Forelimb muscle (tissue), 1 donor: ENCODE data around the gene RSPH4A. TPM values are rescaled to one million over a fixed set of nuclear protein-coding genes. Genes with fewer than 3 reads are reported as not detected.
"Not testable (repeated sequence)": the region's sequence is repeated elsewhere in the genome, so short reads cannot be mapped to it uniquely, and the experiment has no call there.

Experiments used
- DNase-seq: peaks from one replicate; pipeline ENCODE4 v3.0.0-alpha.2; 2013; ENCODE audit warnings: low read depth
- polyA plus RNA-seq: library from polyadenylated mRNA; unstranded; fragments of 120-200 nt; gene quantifications from one replicate; pipeline ENCODE4 v1.2.1, GENCODE V29; 2013; ENCODE audit not compliant: insufficient read length

The RSPH4A gene
- polyA plus RNA-seq, 1 donor: 0.52 TPM

DNA sequence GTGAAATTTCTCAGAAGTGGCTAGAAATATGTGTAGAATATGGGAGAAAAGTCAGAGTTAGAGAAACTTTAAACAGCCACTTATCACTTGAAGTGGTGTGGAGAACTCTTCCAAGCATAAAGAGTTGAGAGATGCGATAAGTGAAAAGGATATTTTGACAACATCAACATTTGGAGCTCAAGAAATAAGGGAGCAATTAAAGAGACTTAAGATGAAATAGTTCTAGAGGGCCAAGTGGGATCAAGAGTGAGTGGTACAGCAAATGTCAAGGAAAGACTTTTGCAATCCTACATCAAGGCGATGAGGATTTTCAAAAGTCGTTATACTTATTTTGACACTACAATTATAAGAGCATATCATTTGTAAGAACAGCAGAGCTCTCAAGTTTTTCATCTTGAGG lies 9.6 kb downstream of the RSPH4A start:
- DNase-seq: no peak

DNA sequence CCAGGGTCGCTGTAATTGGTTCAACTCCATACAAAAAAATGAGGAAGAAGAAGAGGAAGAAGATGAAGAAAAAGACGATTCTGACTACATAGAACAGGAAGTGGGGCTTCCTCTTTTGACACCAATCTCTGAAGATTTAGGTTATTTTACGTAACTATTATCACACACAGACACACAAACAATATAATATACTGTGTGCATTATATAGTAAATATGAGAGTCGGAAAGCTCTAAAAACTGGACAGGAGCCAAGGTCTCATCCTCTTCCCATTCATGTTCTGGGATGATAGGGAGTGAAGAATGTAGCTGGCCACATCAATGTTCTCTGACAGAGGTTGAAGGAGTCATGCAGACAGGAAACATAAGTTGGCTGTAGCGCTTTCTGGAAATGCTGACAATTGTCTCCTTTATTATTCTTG lies 13.3 kb downstream of the RSPH4A start:
- DNase-seq: no peak

DNA sequence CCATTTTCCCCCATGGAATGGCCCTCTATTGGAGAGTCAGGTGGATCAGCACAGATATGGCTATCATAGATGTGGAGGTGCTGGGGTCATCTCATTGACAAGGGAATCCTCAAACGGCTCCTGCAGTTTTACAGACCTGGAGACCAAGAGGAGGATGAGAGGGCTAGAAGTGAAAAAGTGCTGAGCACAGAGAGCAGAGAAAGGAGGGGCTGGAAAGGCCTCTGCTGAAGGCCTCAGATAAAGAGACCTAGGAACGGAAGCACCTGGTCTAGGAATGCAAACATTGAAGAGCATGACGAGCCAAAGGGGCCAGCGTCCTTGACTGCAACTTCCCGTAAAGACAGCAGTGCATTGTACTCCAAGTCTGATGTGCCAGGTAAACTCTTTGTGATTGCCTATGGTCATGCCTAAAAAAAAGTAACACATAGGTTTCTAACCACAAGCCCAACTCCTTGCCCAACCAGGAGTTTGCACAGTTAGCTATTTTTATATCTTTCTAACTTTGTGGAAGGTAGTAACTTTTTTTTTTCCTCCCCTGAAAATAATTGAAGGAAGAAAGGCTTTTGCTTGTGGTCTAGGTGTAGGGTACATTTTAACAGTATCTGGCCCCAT lies 15.2 kb downstream of the RSPH4A start:
- DNase-seq: no peak

DNA sequence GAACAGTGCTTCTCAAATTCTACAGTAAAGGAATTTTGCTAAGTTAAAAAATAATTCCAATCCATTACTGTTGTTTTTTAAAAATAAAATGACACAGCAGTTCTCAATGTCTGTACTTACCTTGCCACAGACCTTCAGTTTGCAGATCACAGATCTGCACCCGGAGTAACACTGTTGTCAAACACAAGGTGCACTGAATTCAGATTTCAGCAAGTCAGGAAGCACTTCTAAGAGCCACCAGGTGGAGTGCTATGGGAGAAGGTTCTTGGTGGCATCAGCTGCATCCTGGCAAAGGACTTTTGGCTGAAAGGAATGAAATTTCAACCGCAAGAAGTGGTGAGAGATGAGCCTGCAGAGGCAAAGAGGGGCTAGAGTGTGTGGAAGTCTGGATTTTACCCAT lies 17.4 kb downstream of the RSPH4A start:
- DNase-seq: no peak

DNA sequence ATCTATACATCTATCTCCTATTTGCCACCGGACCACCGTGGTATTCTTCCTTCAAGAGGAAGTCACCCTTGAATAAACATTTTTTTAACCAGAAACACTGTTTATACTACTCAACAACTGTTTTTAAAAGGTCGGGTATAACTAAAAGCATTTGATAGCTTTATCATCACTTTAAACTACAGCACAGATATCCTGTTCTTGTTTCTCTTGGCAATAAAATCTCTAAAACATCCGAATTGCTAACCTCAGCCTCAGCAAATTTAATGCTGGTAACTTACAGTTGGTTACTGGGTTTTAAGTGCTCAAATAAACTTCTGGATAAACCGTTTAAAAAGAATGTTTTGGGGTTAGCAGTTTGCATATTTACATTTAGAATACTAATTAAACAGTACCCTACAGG lies 31.9 kb downstream of the RSPH4A start:
- DNase-seq: no peak

DNA sequence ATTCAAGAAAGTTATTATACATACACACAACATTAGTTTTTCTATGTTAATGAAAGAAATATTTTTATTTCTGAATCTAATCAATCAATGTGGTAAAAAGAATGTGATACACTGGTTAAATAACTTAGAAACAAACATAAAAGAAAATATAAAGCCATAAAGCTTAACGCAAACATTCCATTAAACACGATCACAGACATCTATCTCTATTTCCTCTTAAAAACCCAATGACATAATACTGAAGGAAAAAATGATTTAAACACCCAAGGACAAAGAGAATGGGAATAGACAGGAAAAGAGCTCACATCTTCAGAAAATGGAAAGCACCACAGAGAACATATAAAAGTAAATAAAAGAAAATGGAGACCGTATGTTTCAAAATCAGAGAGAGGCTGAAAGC lies 32.9 kb downstream of the RSPH4A start:
- DNase-seq: no peak

DNA sequence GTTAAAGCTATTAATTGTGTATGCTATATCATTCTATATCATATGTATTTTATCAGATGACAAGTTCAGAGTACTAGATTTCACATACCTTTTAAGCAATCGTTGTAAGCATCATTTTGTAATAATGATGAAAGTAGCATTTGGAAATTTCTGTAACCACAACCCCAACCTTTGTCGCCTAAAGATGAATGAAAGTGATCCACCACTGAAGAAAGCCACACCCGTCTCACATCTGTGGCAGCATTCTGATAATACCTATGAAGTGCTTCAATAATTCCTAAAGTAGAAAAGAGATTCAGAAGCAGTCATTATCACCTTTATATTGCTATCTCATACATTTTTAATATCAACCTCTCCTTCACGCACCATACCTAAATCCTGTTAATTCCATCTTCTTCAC lies 35.6 kb downstream of the RSPH4A start:
- DNase-seq: no peak

DNA sequence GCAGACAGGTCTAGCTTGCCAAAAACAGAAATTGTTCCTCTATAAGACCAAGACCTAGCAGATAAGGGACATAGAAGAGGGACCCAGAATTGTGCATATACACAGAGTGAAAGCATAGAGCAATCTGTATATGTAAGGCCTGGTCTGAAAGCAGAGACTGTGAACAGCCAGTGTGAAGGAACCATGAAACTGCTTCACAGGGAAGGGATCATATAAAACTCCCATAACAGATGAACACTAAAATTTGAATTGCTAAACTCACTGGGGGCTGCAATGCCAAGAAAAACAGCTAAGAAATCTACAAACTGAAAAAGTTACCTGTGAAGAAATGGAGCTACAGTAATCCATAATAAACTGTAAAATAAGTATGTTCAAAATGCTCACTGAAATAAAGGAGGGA lies 45.3 kb downstream of the RSPH4A start:
- no peak for DNase-seq

DNA sequence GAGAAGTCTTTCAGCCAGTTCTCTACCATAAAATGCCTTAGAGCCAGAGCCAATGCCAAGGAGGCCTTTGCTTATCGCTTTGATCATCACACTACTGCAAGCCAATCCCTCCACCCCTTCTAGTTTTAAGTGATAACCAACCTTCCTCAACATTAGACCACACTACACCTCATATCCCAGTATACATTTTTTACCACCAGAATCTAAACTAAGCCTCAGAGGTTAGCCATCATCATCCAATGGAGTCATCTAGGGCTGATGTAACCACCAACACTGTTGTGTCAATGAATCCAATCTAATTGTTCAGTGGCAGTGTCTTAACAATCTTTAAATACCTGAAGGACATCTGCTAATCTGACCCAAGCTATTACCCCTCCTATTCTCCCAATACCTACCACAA lies 45.9 kb downstream of the RSPH4A start:
- no peak for DNase-seq

DNA sequence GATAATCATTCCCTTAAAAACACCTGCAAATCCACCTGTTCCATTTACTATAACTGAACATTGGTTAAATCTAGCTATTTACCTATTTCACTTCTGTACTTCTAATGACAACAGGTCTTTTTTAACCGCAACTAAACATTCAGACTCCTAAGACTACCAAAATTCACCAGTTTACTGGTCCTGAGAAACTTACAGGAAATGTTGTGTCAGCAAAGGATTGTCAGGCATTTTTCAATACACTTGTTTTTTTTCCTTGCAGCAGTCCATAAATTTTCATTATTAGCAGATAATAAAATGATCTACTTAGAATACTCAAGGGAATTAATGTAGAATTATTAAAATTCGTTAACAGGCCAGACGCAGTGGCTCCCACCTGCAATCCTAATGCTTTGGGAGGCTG lies 47.0 kb downstream of the RSPH4A start:
- no peak for DNase-seq

DNA sequence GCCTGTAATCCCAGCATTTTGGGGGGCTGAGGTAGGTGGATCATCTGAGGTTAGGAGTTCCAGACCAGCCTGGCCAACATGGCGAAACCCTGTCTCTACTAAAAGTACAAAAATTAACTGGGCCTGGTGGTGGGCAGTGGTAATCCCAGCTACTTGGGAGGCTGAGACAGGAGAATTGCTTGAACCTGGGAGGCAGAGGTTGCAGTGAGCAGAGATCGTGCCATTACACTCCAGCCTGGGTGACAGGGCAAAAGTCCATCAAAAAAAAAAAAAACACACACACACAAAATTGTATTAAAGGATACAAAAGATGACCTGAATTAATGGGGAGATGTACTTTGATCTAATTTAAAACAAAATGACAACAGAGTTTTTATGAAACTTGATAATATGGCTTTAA lies 47.9 kb downstream of the RSPH4A start:
- not testable (repeated sequence) for DNase-seq

DNA sequence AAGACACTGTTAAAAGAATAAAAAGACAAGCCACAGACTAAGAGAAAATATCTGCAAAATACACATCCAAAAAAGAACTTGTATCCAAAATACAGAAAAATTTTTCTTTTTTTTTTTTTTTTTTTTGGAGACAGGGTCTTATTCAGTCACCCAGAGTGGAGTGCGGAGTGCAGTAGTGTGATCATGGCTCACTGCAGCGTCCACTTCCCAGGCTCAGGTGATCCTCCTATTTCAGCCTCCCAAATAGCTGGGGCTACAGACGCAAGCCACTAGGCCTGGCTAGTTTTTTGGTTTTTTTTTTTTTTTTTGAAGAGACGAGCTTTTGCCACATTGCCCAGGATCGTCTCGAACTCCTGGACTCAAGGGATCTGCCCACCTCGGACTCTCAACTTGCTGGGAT lies 49.2 kb downstream of the RSPH4A start:
- DNase-seq: no peak

DNA sequence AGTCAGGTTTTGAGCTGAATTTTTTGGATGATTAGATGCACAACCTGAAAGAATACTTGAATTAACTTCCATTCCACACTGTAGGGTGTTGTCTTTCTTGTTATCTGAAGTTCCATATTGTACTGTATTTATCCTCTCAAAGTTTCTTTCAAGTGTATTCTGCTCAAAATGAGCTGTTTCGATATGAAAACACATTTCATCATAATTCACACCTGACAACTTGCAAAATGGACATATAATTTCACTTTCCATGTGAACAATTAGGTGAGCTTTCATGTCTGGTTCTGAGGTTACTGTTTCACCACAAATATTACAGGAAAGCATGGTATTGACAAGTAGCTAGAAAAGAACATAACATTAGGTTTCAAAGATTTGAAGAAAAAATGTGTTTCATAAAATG lies 50.6 kb downstream of the RSPH4A start:
- DNase-seq: no peak

DNA sequence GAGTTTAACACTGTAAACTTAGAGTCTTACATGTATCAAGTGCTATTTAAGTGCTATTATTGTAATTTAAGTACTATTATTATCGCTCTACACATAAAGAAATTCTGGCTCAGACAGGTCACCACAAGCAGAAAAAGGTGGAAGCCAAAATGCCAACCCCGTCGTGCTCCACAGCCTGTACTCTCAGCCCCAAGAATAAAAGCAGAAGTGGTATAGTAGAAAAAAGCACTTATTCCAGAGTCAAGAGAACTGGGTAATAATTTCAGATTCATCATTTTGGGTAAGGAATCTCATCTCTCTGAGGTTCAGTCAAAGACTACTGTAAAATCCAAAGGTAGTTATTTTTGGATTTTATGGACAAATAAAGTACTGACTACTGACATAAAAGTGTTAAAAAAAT lies 51.3 kb downstream of the RSPH4A start:
- DNase-seq: no peak

DNA sequence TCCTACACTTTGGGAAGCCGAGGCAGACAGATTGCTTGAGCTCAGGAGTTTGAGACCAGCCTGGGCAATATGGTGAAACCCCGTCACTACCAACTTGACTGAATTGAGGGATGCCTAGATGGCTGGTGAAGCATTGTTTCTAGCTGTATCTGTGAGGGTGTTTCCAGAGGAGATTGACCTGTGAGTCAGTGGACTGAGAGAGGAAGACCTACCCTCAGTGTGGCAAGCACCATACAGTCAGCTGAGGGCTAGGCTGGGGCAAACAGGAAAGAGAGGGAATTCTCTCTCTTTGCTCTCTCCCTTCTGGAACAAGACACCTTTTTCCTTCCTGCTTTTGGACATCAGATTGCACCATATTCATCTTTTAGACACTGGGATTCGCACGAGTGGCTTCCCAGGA lies 56.0 kb downstream of the RSPH4A start:
- DNase-seq: no peak

DNA sequence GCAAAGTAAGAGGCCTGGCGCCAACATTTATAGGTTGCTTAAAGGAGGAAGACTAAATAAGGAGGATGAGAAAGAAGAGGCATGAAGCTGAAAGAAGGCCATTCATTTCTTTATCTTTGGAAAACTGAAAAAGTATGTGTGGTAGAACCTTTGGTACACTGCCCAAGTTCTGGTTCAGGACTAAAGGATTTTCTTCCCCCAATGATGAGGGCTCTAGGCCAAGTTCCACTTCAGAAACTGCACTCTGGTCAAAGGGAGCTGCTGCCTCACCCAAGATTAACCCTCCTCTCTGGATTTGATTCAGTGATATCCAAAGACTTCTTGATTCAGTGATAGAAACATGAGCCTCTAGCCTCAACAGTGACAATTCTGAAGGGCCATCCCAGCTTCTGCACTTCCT lies 59.7 kb downstream of the RSPH4A start:
- DNase-seq: no peak

DNA sequence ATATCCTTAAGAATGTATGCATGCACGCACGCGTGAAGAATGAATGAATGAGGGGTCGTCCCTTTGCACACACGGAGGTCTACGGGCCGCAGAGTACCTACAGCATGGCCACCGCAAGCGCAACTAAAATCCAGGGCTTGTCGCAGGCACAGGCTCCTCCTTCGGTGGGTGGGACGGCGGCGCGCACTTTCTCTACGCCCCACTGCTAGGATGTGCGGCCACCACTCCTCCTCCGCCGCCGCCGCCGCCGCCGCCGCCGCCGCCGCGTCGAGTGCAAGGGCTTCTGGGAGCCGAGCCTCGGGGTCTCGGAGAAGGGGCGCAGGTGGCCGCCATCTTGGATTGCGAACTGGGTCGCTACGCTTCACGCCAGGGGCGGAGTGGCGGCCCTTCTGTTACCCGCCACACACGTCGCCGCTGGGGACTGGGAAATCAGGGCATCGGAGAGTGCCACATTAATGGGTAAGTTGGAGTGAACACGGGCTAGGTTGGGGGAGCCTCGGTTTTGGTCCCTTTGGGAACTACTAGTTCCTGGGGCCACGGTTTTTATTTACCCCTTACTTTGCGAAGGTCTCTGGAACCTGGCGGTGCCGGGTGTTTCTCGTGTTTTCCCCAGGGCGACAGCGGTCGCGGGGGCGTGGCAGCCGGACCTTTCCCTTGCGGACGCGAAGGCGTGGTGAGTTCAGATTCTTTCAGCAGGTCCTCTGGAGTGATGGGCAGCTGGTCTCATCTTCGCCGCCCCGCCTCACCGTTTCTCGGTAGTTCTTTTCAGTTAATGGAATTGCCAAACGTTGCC lies 64.8 kb downstream of the RSPH4A start, which contains the start of gene KPNA5:
TSS of gene KPNA5 (plus strand) at position 332 of the 793 bp plus-strand sequence. CDS start at position 456, 124 bp downstream.
- peak; percentile 63 for DNase-seq

DNA sequence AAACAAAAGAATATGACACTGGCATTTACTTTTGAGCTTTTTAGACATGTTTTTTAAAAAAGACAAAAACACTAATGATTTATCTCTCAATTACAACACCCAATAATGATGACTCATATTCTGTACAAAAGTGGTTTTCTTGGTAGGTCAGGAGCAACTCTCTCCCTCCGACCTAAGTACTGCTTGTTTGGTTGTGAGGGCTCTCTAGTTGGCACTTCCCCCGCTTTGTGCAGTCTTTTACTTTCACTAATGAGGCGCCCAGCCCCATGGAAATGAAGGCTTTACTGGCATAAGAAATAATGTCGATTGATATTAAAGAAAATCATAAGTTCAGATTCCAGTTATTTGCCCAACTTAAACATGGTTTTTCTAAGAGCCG lies 66.0 kb downstream of the RSPH4A start:
- no peak for DNase-seq

Other genes with a start within 250 kb of the RSPH4A start
- gene DSE, start 245.5 kb upstream of the RSPH4A start, polyA plus RNA-seq: 31.4 TPM
- 1.5 TPM for gene CALHM6, start 155.1 kb upstream of the RSPH4A start, polyA plus RNA-seq
- gene CALHM5, start 104.8 kb upstream of the RSPH4A start, polyA plus RNA-seq: 1.9 TPM
- 0.09 TPM for gene TRAPPC3L, start 70.8 kb upstream of the RSPH4A start, polyA plus RNA-seq
- gene CALHM4, start 62.7 kb upstream of the RSPH4A start, polyA plus RNA-seq: not detected
- 54.1 TPM for gene RWDD1, start 45.0 kb upstream of the RSPH4A start, polyA plus RNA-seq
- 8.0 TPM for gene ZUP1, start 52.3 kb downstream of the RSPH4A start, polyA plus RNA-seq
- gene KPNA5, start 64.7 kb downstream of the RSPH4A start, polyA plus RNA-seq: 14.0 TPM
- 5.5 TPM for gene FAM162B, start 149.2 kb downstream of the RSPH4A start, polyA plus RNA-seq
- gene GPRC6A, start 212.6 kb downstream of the RSPH4A start, polyA plus RNA-seq: not detected